ENCODE data around the gene TMEM123.

- no peak for TF ChIP-seq CTCF (IDR thresholded peaks at IDR 0.05 in 8 of 11, conservative IDR thresholded peaks at IDR 0.05 in 3 of 11)
- TF ChIP-seq POLR2A (IDR thresholded peaks at IDR 0.05) = no peak
Measured at GRCh38 chr11:102406099-102406498, 46.5 kb downstream of the TMEM123 start.

Data from spleen (tissue), 7 donors.